Peyer's patch (tissue), 4 donors: Measurements from ENCODE around the gene LAIR1.
"Not testable (repeated sequence)": the region's sequence is repeated elsewhere in the genome, so short reads cannot be mapped to it uniquely, and the experiment has no call there.

Source experiments
- POLR2A ChIP-seq, 2 donors: fragments of 450-650 bp; IDR thresholded peaks; one replicate each; pipeline ENCODE4 v1.5.1; 2017; ENCODE audit warnings: antibody characterized with exemption in 2 of 2, mild to moderate bottlenecking in 2 of 2, moderate library complexity in 2 of 2
- TF ChIP-seq, protein P1 (sequence below), 6 experiments: fragments of 450-650 bp in 4 of 6; fragments of 200-600 bp in 2 of 6; sonication (generic) in 1 of 6; IDR thresholded peaks; one replicate each; pipeline ENCODE4 v1.5.1; 2017 to 2019; ENCODE audit warnings: antibody characterized with exemption in 6 of 6, mild to moderate bottlenecking in 3 of 6, moderate library complexity in 1 of 6

- TF ChIP-seq, protein P1, sequence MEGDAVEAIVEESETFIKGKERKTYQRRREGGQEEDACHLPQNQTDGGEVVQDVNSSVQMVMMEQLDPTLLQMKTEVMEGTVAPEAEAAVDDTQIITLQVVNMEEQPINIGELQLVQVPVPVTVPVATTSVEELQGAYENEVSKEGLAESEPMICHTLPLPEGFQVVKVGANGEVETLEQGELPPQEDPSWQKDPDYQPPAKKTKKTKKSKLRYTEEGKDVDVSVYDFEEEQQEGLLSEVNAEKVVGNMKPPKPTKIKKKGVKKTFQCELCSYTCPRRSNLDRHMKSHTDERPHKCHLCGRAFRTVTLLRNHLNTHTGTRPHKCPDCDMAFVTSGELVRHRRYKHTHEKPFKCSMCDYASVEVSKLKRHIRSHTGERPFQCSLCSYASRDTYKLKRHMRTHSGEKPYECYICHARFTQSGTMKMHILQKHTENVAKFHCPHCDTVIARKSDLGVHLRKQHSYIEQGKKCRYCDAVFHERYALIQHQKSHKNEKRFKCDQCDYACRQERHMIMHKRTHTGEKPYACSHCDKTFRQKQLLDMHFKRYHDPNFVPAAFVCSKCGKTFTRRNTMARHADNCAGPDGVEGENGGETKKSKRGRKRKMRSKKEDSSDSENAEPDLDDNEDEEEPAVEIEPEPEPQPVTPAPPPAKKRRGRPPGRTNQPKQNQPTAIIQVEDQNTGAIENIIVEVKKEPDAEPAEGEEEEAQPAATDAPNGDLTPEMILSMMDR (IDR thresholded peaks at IDR 0.05), result not testable (repeated sequence)
- not testable (repeated sequence) for TF ChIP-seq POLR2A (IDR thresholded peaks at IDR 0.05)
These were observed 5.1 kb upstream of the LAIR1 start for GRCh38 chr19:54369688-54370433.
